Islet of Langerhans (tissue), 1 donor: ENCODE measurements around the gene DST.

ENCODE experiments used
- FAIRE-seq: peaks from one replicate; lab custom pipeline; 2011; peaks lifted over from hg19 to GRCh38; lab: Jason Lieb, UNC

Gene DST

DNA sequence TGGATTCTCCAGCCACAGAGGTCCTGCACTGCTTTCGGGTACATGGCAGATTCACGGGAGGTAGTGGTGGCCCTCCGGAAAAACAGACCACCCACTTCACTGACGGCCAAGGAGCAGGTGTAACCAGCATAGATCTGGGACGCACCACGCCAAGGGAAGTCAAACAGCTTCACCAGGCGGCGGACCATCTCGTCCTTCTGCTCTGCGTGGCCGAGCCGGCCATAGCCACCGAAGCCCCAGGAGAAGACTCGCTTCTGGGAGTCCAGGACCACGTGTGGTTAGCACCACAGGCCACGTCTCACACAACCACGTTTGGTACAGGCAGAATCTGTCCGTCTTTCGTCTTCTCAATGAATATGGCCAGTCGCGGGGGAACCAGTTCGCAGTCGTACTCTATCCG is 210.5 kb downstream of the DST start:
- FAIRE-seq: no peak

- no peak for FAIRE-seq
These were observed 211.8 kb downstream of the DST start for GRCh38 chr6:56430629-56431600.

DNA sequence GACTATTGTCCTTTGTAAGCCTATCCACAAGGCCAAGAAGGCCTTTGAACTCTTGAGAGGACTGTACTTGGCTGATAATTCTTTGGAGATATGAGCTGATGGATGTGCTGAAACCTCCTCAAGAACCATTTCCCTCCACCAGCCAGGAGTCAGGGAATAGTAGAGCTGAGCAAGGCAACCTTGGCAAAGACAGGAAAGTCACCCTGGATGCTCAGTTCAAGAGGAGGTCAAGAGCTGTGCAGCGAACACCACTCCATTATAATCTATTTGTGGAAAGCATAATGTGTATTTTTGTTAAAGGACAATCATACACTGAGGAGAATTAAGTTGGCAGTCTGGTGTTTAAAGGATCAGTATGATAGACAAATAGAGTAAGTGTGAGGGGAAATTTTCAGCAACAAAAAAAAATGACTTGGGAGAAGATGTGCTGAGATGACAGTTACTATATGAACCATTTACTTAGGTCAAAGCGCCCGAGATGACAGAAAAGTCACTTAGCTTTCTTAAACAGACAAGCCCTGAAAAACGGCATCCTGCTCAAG is 218.1 kb downstream of the DST start:
- no peak for FAIRE-seq

- no peak for FAIRE-seq
These were observed 218.6 kb downstream of the DST start for GRCh38 chr6:56424064-56424463.

DNA sequence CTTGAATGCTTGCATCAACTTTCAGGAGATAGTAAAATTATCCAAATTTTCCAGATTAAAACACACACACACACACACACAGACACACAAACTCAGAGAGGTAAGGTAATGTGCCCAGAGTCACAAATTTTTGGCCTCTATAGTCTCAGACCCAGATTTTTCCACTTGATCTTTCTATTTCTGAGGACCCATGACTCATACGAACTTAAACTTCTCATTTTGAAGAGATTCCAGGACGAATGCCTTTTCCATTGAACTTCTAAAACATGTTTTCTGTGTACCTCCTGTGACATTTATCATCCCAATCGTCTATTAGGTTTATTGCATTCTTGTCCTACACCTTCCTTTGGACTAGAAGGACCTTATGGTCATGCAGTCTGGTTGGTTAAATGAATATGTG is 222.4 kb downstream of the DST start:
- FAIRE-seq: no peak

GRCh38 chr6:56419191-56419590 is 223.5 kb downstream of the DST start:
- peak; percentile 84 for FAIRE-seq

GRCh38 chr6:56417823-56418222 is 224.9 kb downstream of the DST start:
- FAIRE-seq: no peak

- FAIRE-seq: no peak
These were observed 226.4 kb downstream of the DST start for GRCh38 chr6:56416247-56416646.

GRCh38 chr6:56408976-56409375 is 233.7 kb downstream of the DST start:
- no peak for FAIRE-seq
